ENCODE data around the gene NR3C2.
"Not testable (repeated sequence)": the region's sequence is repeated elsewhere in the genome, so short reads cannot be mapped to it uniquely, and the experiment has no call there.

NR3C2 gene

DNA sequence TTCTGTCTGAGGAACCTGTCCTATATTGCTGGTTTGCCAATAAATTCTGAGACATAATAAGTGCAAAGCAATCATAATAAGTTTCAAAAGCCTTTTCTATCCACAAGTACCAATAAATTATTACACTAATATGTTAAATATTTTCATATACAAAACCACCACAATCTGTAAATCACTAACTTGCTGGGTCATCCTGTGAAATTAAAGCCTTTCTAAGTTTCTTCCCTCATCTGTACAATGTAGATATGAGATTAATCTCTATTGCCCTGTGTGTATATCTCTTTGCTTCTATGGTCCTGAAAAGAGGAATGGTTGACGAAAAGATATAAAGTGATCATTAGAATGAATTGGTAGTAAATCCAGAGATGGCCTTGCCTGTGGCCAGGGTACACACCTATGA lies 231.6 kb downstream of the NR3C2 start:
- DNase-seq, result no peak

DNA sequence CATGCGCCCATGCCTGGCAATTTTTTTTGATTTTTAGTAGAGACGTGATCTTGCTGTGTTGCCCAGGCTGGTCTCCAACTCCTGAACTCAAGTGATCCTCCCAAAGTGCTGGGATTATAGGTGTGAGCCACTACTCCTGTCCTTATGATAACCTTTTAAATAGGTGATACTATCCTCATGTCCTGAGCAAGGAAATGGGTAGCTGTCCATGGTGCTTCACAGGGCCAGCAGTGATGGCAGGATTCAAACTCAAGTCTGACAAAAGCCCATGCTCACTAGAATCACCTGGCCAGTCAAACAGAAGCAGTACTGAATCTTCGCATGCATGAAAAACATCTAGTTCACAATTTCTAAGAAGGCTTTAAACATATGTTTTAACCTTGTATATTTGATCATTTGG lies 235.1 kb downstream of the NR3C2 start:
- no peak for DNase-seq

DNA sequence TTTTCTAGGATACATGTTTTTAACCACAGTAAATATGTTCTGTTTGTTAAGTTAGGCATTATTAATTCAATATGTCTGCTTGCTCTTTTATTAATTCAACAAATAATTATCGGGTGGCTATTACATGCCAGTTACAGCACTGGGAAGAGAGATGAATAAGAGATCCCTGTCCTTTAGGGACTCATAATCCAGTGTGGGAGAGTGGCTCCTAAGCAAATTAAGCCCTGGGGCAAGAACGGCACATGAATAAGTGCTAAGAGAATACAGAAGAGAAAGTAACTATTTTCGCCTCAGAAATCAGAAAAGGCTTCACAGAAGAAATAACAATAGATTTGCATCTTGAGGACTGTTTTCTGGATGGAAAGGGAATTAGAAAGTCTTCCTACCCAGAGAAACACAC lies 236.7 kb downstream of the NR3C2 start:
- DNase-seq, result no peak

DNA sequence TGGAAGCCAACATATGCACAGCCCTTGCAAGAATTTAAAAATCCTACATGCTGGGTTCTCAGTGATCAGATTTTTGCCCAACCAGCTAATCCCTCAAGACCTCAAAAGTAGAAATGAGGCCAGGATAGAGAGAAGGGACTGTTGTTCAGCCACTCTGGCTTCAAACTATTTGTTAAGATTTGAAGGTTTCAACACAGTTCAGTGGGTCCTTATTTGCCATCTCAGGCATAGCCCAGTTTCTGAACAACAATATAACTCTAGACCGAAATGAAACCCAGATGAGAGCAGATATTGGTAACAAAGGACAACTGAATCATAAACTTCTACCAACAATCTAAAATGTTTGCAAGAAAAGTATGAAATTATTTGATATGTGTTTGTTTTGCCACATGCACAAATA lies 237.3 kb downstream of the NR3C2 start:
- no peak for DNase-seq

DNA sequence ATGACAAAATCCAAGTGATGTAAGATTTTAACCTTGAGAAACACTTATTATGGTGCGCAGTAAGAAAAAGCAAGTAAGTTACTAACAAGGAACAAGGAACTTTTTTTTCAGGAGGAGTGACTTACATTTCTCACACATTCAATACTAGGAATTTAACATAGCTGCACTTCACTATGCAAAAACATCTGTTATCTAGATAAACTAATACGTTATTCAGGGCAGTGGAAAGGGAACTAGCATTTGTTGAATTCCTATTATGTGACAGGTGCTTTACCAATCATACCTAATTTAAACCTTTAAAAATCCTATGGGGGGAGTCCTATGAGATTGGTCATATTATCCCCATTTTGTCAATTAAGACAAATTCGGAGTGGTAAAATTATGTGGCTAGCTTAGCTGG lies 238.0 kb downstream of the NR3C2 start:
- DNase-seq, result no peak

DNA sequence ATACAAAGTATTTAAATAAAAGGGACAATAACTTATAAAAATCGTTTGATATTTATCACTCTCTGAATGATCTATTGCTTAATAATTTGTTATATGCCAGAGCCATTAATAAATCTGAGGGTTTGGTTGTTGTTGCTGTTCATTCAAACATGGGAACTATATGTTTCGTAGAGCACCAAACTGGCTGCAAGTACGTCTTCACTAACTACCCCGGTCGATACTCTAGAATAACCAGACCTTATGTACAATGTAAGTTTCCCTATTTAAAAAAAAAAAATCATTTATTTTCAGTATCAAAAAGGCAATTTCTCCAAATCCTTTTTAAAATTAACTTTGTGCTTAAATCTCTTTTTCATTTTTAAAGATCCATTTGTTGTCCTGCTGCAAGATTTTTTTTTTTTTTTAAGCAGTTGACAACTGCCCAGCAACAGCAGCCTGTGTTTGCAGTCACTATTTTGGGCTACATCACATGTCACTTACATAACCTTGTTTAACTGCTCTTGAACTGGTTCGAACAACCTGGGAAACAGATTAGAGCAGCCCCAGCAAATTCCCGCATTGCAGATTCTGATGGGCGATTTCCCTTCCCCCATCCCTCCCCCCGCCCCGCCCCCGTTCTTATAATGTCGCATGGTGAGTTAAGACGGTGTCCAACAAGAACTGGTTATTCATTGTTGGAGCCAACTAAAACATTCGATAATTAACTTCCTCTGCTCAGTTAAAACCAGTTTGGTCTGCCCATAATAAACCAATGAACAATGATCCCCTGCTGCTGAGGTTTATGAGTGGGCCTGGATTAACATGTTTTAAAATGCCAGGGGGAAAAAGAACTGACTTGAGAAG lies 238.9 kb downstream of the NR3C2 start:
- DNase-seq, result no peak

DNA sequence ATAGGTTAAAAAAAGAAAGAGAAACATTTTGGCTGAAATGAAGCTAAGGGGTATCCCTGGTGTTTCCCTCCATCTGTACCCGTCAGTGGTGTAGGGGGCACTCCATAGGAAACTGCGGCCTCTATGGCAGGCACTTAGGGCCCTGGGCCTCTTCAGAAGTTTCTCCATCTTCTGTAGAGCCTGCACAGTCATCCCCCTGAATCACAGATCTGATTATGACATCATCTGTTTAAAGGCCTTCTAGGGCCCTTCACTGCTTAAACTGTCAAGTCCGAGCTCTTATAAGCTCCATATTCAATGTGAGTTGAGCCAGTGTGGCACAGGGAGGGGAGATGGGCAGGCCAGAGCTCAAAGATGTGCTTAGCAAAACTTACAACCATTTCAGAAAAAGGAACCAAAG lies 241.3 kb downstream of the NR3C2 start:
- DNase-seq, result no peak

DNA sequence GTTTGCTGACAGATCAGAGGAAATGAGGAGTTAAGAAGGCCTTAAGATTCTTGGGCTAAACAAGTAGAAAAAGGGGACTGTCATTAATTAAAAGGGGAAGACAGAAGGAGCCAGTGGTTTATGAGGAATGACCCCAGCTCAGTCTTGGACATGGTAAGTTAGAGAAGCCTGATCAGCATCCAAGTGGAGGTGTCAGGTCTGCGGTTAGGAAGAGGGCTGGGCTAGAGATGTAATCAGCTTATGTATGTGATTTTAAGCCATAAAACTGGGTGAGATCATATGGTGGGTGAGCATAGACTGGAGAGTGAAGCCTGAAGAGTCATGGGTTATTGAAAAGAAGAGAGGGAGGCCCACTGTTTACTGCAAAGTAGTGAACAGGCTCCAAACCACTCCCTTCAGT lies 246.1 kb downstream of the NR3C2 start:
- DNase-seq, result peak; percentile 2

DNA sequence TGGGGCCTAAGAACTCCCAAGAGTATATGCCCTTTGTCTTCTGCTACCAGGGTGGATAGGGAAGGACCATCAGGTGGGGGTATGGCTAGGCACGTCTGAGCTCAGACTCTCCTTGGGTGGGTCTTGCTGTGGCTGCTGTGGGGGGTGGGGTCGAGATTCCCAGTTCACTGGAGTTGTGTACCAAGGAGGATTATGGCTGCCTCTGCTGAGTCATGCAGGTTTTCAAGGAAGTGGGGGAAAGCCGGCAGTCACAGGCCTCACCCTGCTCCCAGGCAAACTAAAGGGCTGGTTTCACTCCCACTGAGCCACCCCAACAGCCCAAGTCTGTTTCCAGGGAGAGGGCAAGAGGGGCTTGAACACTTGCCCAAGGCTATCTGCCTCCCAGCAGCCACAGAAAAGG lies 249.7 kb downstream of the NR3C2 start:
- DNase-seq, result no peak

DNA sequence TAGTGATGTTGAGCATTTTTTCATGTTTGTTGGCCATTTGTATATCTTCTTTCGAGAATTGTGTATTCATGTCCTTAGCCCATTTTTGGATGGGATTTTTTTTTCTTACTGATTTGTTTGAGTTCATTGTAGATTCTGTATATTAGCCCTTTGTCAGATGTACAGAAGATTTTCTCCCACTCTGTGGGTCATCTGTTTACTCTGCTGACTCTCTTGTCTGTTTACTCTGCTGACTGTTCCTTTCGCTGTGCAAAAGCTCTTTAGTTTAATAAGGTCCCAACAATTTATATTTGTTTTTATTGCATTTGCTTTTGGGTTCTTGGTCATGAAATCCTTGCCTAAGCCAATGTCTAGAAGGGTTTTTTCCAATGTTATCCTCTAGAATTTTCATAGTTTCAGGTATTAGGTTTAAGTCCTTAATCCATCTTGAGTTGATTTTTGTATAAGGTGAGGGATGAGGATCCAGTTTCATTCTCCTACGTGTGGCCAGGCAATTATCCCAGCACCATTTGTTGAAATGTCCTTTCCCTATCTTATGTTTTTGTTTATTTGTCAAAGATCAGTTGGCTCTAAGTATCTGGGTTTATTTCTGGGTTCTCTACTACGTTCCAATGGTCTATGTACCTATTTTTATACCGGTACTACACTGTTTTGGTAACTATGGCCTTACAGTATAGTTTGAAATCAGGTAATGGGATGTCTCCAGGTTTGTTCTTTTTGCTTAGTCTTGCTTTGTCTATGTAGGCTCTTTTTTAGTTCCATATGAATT lies 254.6 kb downstream of the NR3C2 start:
- DNase-seq, result not testable (repeated sequence)

DNA sequence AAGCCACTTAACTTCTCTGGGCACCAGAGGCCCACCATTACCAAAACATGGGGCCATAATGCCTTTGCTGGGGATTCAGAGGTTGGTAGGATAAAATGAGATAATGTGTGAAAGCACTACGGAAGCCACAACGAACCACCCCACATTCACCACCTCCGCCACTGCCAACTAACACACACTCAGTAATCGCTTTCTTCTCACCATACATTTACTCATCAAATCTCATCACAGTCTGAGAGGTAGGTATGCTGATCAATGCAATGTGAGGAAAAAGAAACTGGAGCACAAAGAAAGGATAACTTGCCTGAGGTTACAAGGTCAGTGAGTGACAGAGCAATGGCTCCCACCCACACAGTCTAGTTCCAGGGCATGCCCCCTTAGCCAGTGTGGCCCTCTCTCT lies 257.3 kb downstream of the NR3C2 start:
- no peak for DNase-seq

DNA sequence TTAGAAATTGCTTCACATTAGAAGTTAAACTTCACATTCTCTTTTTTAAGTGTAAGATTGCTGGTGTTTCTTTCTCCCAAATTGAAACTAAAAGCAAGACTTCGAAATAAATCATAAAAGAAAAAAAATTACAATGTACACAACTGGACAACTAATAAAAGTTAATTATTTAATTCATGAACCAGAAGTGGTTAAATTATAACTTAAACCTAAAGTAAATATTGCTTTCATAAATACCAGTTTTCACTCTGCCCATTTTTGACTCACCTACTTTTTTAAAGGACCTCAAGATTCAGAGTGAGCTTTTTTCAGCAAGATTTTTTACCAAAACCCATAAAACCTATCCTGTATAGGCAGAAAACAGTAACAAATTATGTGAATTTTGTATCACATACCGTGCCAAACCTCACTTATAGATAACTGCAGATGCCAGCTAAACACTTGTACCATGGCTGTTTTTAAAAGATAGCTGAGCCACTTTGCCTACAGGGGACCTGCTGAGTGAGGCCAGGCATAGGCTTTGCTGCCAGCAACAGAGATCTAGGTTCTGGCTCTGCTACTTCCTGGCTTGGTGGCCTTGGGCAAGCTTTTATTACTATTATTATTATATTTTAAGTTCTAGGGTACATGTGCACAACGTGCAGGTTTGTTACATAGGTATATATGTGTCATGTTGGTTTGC lies 259.8 kb downstream of the NR3C2 start:
- no peak for DNase-seq

DNA sequence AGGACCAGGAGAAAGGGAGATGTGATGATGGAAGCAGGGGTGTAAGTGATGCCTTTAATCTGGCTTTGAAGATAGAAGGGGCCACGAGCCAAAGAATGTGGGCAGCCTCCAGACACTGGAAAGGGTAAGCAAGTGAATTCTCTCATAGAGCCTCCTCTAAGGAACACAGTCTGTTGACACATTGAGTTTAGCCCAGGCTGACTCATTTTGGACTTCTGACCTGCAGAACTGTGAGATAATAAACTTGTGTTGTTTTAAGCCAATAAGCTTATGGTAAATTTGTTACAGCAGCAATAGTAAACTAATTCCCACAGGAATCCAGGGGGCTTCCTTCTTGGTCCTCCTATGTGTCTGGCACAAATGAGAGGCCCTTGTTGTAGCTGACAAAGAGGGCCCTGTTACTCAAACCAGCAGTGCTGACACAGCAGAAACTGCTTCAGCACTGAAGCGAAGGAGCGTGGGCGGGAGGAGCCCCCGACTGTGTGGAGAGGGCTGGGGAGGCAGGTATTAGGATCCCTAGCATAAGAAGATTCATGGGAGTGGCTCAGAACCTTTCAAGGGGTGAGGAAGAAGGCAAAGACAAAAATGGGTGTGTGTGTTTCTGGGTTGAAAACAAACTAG lies 268.7 kb downstream of the NR3C2 start:
- DNase-seq, result no peak

DNA sequence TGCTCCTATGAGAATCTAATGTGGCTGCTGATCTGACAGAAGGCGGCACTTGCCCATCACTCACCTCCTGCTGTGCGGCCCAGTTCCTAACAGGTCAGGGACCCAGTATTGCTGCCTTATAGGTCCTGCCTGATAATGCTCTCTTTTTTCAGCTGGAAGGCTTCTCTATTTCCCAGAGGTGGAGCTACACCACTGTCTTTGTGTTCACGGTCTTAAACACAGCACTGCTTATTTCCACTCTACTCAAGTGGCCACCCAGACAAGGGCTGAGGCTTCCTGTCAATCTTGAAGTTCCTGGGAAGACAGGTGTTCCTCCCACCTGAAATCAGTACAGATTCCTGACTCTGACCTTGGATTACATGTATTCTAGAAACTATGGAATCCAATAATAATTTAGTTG lies 270.6 kb downstream of the NR3C2 start:
- no peak for DNase-seq

DNA sequence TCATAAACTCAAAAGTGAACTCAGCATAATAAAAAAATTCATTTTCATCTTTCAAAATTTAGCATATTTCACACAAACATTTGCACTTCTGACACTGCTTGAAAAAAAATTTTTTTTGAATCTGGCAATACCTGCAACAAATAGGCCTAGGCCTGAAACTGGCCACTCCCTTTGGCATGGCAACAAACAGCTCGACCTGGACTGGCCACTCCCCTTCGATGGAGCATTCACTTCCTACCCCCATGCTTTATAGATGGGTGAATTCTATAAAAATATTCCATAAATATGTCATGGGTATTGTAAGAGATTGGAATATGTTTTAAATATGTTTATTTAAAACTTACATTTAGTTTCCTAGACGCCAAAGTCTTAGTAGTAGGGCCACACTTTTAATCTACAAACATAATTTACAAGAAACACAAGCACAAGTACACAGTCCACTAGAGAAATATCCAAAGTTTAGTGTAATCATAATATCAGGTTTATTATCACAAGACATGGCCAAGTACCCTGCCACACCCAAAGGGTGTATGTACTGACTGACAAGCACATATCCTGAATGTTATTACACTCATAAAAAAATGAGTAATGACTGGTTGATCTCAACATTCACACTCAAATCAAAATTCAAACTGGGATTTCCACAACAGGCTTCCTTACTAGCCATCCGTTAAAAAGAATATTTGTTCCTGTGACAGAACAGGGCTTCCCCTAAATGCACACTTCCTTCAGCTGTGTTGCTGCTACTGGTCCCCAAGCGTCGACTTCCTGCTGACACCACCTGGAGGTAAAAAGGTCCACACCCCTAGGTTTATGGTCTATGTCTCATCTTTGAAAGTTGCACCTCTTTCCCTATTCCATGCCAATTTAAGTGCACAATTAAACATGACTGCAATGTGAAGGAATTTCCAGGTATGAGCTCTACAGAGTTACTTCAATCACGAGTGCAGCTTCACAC lies 271.5 kb downstream of the NR3C2 start:
- DNase-seq, result no peak

DNA sequence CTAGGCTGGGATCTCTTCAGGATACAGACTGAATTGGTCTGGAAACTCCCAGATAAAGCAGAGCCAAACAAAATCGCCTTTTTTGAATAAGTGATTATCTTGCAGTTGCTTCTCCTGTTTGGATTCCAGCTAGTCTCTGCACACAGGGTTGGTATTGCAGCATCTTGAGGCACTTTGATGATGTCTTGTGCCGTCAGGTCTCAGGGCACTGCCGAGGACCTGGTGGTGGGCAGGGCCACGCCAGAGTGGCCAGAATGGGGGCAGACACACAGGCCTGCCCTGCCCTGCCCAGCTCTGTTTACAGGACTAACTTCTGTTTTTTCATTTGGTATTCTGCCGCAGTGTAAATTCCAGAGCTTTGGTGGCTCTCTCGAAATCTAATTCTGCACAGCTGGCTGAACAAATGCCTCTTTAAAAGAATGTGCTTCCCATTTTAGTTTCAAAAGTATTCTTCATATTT lies 276.1 kb downstream of the NR3C2 start:
- DNase-seq, result no peak

DNA sequence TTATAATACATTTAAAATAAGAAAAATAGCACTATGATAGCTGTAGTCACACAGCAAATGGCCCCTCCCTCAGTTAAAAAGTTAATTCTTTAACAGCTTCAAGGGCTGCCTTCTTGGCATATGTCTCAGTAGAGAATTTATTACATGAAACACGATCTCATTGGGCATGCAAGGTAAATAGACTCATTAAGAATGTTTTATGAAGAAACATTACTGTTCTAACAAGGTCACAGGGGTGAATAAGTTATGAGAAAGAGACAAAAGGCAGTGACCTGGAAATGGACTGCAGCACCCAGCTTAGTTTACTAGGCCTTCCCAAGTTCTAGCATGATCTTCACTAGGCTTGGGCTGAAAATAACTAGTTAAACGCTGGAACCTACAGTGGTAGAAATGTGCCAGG lies 277.7 kb downstream of the NR3C2 start:
- DNase-seq, result no peak

DNA sequence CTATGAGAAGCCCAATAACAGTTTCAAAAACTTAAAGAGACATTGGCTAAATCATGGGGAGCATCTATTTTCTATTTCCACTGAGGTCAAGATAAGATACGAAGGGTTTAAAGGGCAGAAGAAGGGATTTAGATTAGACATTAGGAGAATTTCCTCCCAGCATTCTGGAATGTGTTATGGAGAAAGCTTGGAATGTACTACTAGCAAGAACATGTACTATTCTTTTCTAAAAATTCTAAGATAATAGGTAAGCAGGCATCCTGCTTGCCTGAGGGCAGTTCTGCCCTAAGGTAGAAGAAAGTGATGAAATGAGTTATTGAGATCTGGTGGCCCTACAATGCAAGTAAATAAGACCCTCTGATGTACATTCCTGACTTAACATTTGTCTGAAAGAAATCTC lies 279.2 kb downstream of the NR3C2 start:
- DNase-seq, result no peak

DNA sequence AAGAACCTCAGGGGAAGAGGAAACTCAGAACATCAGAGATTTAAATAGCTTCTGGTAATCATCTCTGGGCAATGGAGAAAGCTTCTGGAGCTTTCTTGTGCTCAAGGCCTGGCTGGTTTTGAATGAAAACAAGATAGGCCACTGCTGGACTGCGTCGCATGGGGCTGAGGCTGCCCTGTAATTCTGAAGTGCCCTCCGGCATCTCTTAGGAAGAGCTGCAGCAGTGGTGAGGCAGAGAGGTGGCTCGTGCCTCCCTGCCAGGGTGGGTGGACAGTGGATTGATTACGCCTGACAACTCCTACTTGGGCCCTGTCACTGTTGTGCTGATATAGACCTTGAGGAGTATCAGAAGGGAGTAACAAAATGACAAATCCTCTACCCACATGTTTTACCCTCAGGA lies 279.7 kb downstream of the NR3C2 start:
- DNase-seq, result no peak

DNA sequence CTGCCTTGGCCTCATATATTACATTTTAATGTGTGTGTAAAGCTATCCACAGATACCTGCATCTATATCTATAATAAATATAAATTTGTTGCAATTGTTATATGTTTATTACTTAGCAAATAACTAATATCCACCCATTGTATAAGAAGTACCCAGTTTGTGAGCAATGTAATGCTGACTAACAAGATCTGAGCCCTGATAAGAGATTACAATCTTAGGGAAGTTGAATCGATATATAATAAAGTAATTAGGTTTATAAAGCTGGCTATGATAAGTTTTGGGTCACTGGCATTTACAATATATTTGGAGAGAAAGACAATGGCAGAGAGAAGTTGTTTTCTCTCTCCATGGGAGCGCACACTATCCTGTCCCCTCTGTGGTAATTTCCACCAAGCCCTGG lies 280.6 kb downstream of the NR3C2 start:
- no peak for DNase-seq

DNA sequence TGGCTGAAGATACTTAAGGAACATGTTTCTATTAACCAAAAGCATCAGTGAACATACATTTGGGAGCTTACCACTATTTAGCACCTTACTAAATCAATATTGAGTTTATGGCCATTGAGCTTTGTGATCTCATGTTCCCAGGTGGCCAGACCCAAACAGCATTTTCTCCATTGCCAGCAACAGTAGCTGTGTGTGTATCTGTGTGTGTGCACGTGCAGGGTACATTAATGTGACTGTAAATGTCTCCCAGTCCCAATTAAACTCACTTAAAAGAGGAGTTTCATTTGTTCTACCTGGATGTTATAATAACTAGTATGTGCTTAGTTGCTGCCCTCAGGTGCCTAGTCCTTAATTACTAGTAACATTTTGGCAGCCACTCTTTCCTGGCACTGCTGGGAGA lies 282.4 kb downstream of the NR3C2 start:
- no peak for DNase-seq

DNA sequence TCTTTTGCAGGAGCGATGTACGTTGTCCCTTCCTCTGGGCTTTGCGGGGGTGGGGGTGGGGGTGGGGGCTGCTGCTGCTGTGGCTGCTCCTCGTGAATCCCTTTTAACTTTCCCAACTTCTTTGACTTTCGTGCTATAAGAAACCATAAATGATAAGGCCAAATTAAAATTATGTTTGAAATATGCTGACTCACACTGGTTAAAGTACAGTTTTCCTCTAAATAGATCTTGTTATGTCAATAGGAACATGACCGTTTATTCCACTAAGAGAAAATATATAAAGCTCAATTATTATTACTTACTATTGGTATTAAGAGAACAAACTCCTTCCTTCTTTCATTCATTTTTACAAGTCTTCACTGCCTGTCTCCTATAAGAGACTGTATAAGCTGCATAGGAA lies 287.4 kb downstream of the NR3C2 start:
- DNase-seq, result no peak

All from inflammatory macrophage treated with lipopolysaccharide for 4 hours (primary cell).